HG03175 (cell line): ENCODE results near the gene ELP2.
"Not testable (repeated sequence)": the region's sequence is repeated elsewhere in the genome, so short reads cannot be mapped to it uniquely, and the experiment has no call there.

ENCODE experiments used
- ATAC-seq: cut with Tn5 transposase; IDR thresholded peaks from one replicate; pipeline ENCODE4 v1.9.1; 2021; ENCODE audit warnings: mild to moderate bottlenecking, moderate library complexity; ENCODE audit not compliant: unreplicated experiment

ELP2 gene

GRCh38 chr18:36155851-36156757, 26.4 kb downstream of the ELP2 start:
- no peak for ATAC-seq

- no peak for ATAC-seq
Observed at GRCh38 chr18:36157441-36157840, 27.7 kb downstream of the ELP2 start.

GRCh38 chr18:36158266-36158867, 28.7 kb downstream of the ELP2 start:
- no peak for ATAC-seq

- no peak for ATAC-seq
Observed at GRCh38 chr18:36160959-36161371, 31.3 kb downstream of the ELP2 start.

GRCh38 chr18:36162981-36163380, 33.3 kb downstream of the ELP2 start:
- no peak for ATAC-seq

- no peak for ATAC-seq
Observed at GRCh38 chr18:36167692-36168218, 38.1 kb downstream of the ELP2 start.

- not testable (repeated sequence) for ATAC-seq
Observed at GRCh38 chr18:36168296-36168695, 38.6 kb downstream of the ELP2 start.

- no peak for ATAC-seq
Observed at GRCh38 chr18:36169938-36170337, 40.2 kb downstream of the ELP2 start.

- ATAC-seq = no peak
Observed at GRCh38 chr18:36175481-36175880, 45.8 kb downstream of the ELP2 start.

GRCh38 chr18:36176177-36176584, 46.5 kb downstream of the ELP2 start:
- no peak for ATAC-seq

GRCh38 chr18:36176711-36177110, 47.0 kb downstream of the ELP2 start:
- no peak for ATAC-seq

GRCh38 chr18:36177913-36178312, 48.2 kb downstream of the ELP2 start:
- no peak for ATAC-seq

- ATAC-seq = no peak
Observed at GRCh38 chr18:36179562-36180355, 50.1 kb downstream of the ELP2 start.

GRCh38 chr18:36181441-36181840, 51.7 kb downstream of the ELP2 start:
- no peak for ATAC-seq

- ATAC-seq = no peak
Observed at GRCh38 chr18:36181898-36182506, 52.3 kb downstream of the ELP2 start.

- ATAC-seq = no peak
Observed at GRCh38 chr18:36183033-36183432, 53.3 kb downstream of the ELP2 start.

- ATAC-seq = no peak
Observed at GRCh38 chr18:36183987-36184386, 54.3 kb downstream of the ELP2 start.

GRCh38 chr18:36185157-36185556, 55.5 kb downstream of the ELP2 start:
- no peak for ATAC-seq

- ATAC-seq = no peak
Observed at GRCh38 chr18:36185901-36186460, 56.3 kb downstream of the ELP2 start.

- peak; percentile 8 for ATAC-seq
Observed at GRCh38 chr18:36186461-36187192, 56.9 kb downstream of the ELP2 start.
